Sigmoid colon (tissue), 7 donors: ENCODE measurements around the gene PROSER3. TPM values are rescaled to one million over a fixed set of nuclear protein-coding genes. Genes with fewer than 3 reads are reported as not detected.
A peak's percentile ranks its signal among the peaks of the same experiment; 100 is the strongest.
"Not testable (repeated sequence)": the region's sequence is repeated elsewhere in the genome, so short reads cannot be mapped to it uniquely, and the experiment has no call there.

Source experiments
- DNase-seq: peaks from one replicate; pipeline ENCODE4 v3.0.0-alpha.2; 2019
- H3K27ac ChIP-seq, 4 donors: fragments of 200-600 bp; sonication (generic); one replicate each; pipeline ENCODE4 v1.5.1; 2016 to 2019; ENCODE audit warnings: mild to moderate bottlenecking in 1 of 4
- H3K27me3 ChIP-seq, 3 donors: fragments of 200-600 bp; sonication (generic); one replicate each; pipeline ENCODE4 v1.5.1; 2019; ENCODE audit warnings: mild to moderate bottlenecking in 1 of 3
- H3K36me3 ChIP-seq, 4 donors: fragments of 200-600 bp; sonication (generic); one replicate each; pipeline ENCODE4 v1.5.1; 2016 to 2019
- H3K4me1 ChIP-seq, 4 donors: fragments of 200-600 bp; sonication (generic); one replicate each; pipeline ENCODE4 v1.5.1; 2017 to 2019
- H3K4me3 ChIP-seq, 4 donors: fragments of 200-600 bp; sonication (generic); one replicate each; pipeline ENCODE4 v1.5.1; 2017 to 2019; ENCODE audit warnings: mild to moderate bottlenecking in 2 of 4, moderate library complexity in 1 of 4
- H3K9me3 ChIP-seq, 4 donors: fragments of 200-600 bp in 3 of 4; sonication (generic) in 3 of 4; one replicate each; pipeline versions ENCODE4 v1.5.1 to v1.6.1; 2013 to 2019
- CTCF ChIP-seq, 4 experiments: fragments of 450-650 bp in 3 of 4; fragments of 200-600 bp in 1 of 4; IDR thresholded peaks; one replicate each; pipeline ENCODE4 v1.5.1; 2016 to 2019; ENCODE audit warnings: antibody characterized with exemption in 4 of 4, mild to moderate bottlenecking in 3 of 4, moderate library complexity in 2 of 4
- EP300 ChIP-seq, 4 donors: sonication (generic); formaldehyde crosslinking; IDR thresholded peaks; one replicate each; pipeline ENCODE4 v1.6.1; 2017; ENCODE audit warnings: antibody characterized with exemption in 4 of 4
- POLR2A ChIP-seq, 2 donors: fragments of 450-650 bp; IDR thresholded peaks; one replicate each; pipeline ENCODE4 v1.6.1; 2016; ENCODE audit warnings: antibody characterized with exemption in 2 of 2, mild to moderate bottlenecking in 2 of 2, moderate library complexity in 2 of 2
- POLR2AphosphoS5 ChIP-seq, 4 donors: sonication (generic); formaldehyde crosslinking; IDR thresholded peaks; one replicate each; pipeline ENCODE4 v1.6.1; 2017; ENCODE audit warnings: antibody characterized with exemption in 4 of 4
- WGBS, 2 donors: extraction: QIAGEN DNeasy Blood & Tissue Kit; methylation state at CpG; one replicate each; pipeline ENCODE4 v1.1.7; 2013; 5-methylcytosine and 5-hydroxymethylcytosine counted together
- intact Hi-C: fragments of 100-400 bp; cut with DNase I; formaldehyde crosslinking; loops from one replicate; pipeline ENCODE4 v1.15.1; 2023
- polyA plus RNA-seq, 3 donors: library from polyadenylated mRNA; stranded (reverse); fragments of 200-250 nt; gene quantifications; one replicate each; pipeline ENCODE4 v1.2.3, GENCODE V29; 2013
- total RNA-seq, 4 donors: library from RNA; depleted of rRNA; stranded (reverse); fragments of >200 nt; gene quantifications; one replicate each; pipeline ENCODE4 v1.1.0, GENCODE V29; 2016
- donor health status: healthy with polysubstance abuse.
- donor health status: Bipolar disorder and iron deficiency.
- donor health status: healthy.

Gene PROSER3
- total and polyA plus RNA-seq, 7 donors: 2.4 to 16.5 (median 5.0) TPM

GRCh38 chr19:35790981-35791813 lies 33.2 kb downstream of the PROSER3 start:
- Histone ChIP-seq H3K36me3 (no peaks in the 10 kb centered on the region), H3K4me1 (no peaks in the 10 kb centered on the region), H3K4me3 (no peak overlapping the region), H3K27me3 (peaks cover 0 to 11% (median 5%) of the 10 kb centered on the region in 3 donors), H3K9me3 (no peaks in the 10 kb centered on the region), H3K27ac (no peak overlapping the region)
- DNase-seq: peak; percentile 61
- WGBS, 2 donors: 58 to 70% methylated on average over 20 of the region's 20 CpGs
- no peak for TF ChIP-seq POLR2AphosphoS5 (IDR thresholded peaks at IDR 0.05)
- no peak for TF ChIP-seq POLR2A (IDR thresholded peaks at IDR 0.05)
- TF ChIP-seq EP300 (IDR thresholded peaks at IDR 0.05): no peak
- no peak for TF ChIP-seq CTCF (IDR thresholded peaks at IDR 0.05)
- intact Hi-C loops: no loop called here

- 80 to 88% methylated on average over 9 of the region's 9 CpGs for WGBS, 2 donors
- no peaks in the 10 kb centered on the region for H3K36me3 ChIP-seq
Observed at GRCh38 chr19:35791814-35792279, 33.9 kb downstream of the PROSER3 start.

GRCh38 chr19:35792312-35792711 lies 34.3 kb downstream of the PROSER3 start:
- Histone ChIP-seq H3K9me3 (no peaks in the 10 kb centered on the region), H3K27ac (no peak overlapping the region), H3K4me3 (no peak overlapping the region), H3K4me1 (peaks cover 0 to 3% (median 0%) of the 10 kb centered on the region in 4 donors), H3K36me3 (no peaks in the 10 kb centered on the region), H3K27me3 (peaks cover 0 to 22% (median 16%) of the 10 kb centered on the region in 3 donors)
- intact Hi-C loops: no loop called here
- DNase-seq: no peak
- TF ChIP-seq POLR2AphosphoS5 (IDR thresholded peaks at IDR 0.05): no peak
- 89 to 90% methylated on average over 15 of the region's 15 CpGs for WGBS, 2 donors

More at GRCh38 chr19:35791814-35792279, 33.9 kb downstream of the PROSER3 start:
- Histone ChIP-seq H3K27ac (no peak overlapping the region), H3K9me3 (no peaks in the 10 kb centered on the region), H3K4me3 (no peak overlapping the region), H3K4me1 (no peaks in the 10 kb centered on the region), H3K27me3 (peaks cover 0 to 17% (median 12%) of the 10 kb centered on the region in 3 donors)
- intact Hi-C loops: no loop called here
- TF ChIP-seq CTCF (IDR thresholded peaks at IDR 0.05) (no peak), POLR2A (IDR thresholded peaks at IDR 0.05) (no peak)
- no peak for DNase-seq

- peaks cover 0 to 8% (median 0%) of the 10 kb centered on the region in 4 donors for H3K4me1 ChIP-seq
- H3K27me3 ChIP-seq: peaks cover 0 to 28% (median 22%) of the 10 kb centered on the region in 3 donors
- TF ChIP-seq EP300 (IDR thresholded peaks at IDR 0.05): no peak
- TF ChIP-seq POLR2A (IDR thresholded peaks at IDR 0.05): no peak
- TF ChIP-seq CTCF (IDR thresholded peaks at IDR 0.05): no peak
- no peak for TF ChIP-seq POLR2AphosphoS5 (IDR thresholded peaks at IDR 0.05)
- no peak overlapping the region for H3K4me3 ChIP-seq
- 80 to 83% methylated on average over 8 of the region's 8 CpGs for WGBS, 2 donors
- no peak for DNase-seq
- no peaks in the 10 kb centered on the region for H3K9me3 ChIP-seq
- intact Hi-C loops: no loop called here
- no peak overlapping the region for H3K27ac ChIP-seq
- no peaks in the 10 kb centered on the region for H3K36me3 ChIP-seq
Observed at GRCh38 chr19:35792888-35793287, 34.9 kb downstream of the PROSER3 start.

GRCh38 chr19:35793381-35794165 lies 35.6 kb downstream of the PROSER3 start:
- DNase-seq: no peak
- WGBS, 2 donors: 67 to 77% methylated on average over 7 of the region's 7 CpGs
- H3K4me1 ChIP-seq: peaks cover 0 to 8% (median 0%) of the 10 kb centered on the region in 4 donors
- peaks cover 0 to 35% (median 29%) of the 10 kb centered on the region in 3 donors for H3K27me3 ChIP-seq
- H3K36me3 ChIP-seq: no peaks in the 10 kb centered on the region
- no peaks in the 10 kb centered on the region for H3K9me3 ChIP-seq
- no peak overlapping the region for H3K4me3 ChIP-seq
- TF ChIP-seq EP300 (IDR thresholded peaks at IDR 0.05): no peak
- no peak for TF ChIP-seq POLR2AphosphoS5 (IDR thresholded peaks at IDR 0.05)
- TF ChIP-seq POLR2A (IDR thresholded peaks at IDR 0.05): no peak
- no peak for TF ChIP-seq CTCF (IDR thresholded peaks at IDR 0.05)
- intact Hi-C loops: no loop called here
- no peak overlapping the region for H3K27ac ChIP-seq

GRCh38 chr19:35795564-35795963 lies 37.6 kb downstream of the PROSER3 start:
- H3K4me1 ChIP-seq, H3K4me3 ChIP-seq, H3K9me3 ChIP-seq, intact Hi-C loops, H3K36me3 ChIP-seq, DNase-seq, H3K27ac ChIP-seq: not testable (repeated sequence)
- peaks cover 0 to 48% (median 29%) of the 10 kb centered on the region in 3 donors for H3K27me3 ChIP-seq
- 69 to 89% methylated on average over 1 of the region's 1 CpG for WGBS, 2 donors
